ENCODE measurements around the gene TMEM259.

GRCh38 chr19:963486-963951, 57.4 kb downstream of the TMEM259 start:
- TF ChIP-seq CTCF (IDR thresholded peaks at IDR 0.05; ENCODE audit: low read length) (no peak), EZH2 (IDR thresholded peaks at IDR 0.05; ENCODE audit: borderline replicate concordance, low read length) (no peak)
